Dermis blood vessel endothelial cell (primary cell): ENCODE measurements around the gene CPNE2. TPM values are rescaled to one million over a fixed set of nuclear protein-coding genes. Genes with fewer than 3 reads are reported as not detected.
A peak's percentile ranks its signal among the peaks of the same experiment; 100 is the strongest.
"Not testable (repeated sequence)": the region's sequence is repeated elsewhere in the genome, so short reads cannot be mapped to it uniquely, and the experiment has no call there.

Experiments used
- DNase-seq: peaks from one replicate; pipeline ENCODE4 v3.0.0; 2010
- total RNA-seq: library from RNA; depleted of rRNA; stranded (reverse); fragments of >200 nt; gene quantifications from 2 replicates; pipeline ENCODE4 v1.2.3, GENCODE V29; 2014

The CPNE2 gene
- total RNA-seq, 1 donor from 2014 or later, result 73.3 TPM

- DNase-seq, result no peak
Observed at GRCh38 chr16:57069635-57070370, 22.6 kb upstream of the CPNE2 start.

GRCh38 chr16:57070424-57070823 is 22.0 kb upstream of the CPNE2 start:
- no peak for DNase-seq

DNA sequence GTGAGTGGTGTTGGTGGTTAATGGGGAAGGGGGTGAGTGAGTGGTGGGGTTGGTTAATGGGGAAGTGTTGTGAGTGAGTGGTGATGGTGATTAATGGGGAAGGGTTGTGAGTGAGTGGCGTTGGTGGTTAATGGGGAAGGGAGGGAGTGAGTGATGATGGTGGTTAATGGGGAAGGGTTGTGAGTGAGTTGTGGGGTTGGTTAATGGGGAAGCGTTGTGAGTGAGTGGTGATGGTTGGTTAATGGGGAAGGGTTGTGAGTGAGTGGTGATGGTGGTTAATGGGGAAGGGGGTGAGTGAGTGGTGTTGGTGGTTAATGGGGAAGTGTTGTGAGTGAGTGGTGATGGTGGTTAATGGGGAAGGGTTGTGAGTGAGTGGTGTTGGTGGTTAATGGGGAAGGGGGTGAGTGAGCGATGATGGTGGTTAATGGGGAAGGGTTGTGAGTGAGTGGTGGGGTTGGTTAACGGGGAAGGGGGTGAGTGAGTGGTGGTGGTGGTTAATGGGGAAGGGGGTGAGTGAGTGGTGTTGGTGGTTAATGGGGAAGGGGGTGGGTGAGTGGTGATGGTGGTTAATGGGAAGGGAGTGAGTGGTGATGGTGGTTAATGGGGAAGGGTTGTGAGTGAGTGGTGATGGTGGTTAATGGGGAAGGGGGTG is 21.2 kb upstream of the CPNE2 start:
- not testable (repeated sequence) for DNase-seq

GRCh38 chr16:57071831-57072582 is 20.4 kb upstream of the CPNE2 start:
- peak; percentile 61 for DNase-seq

GRCh38 chr16:57072616-57073275 is 19.6 kb upstream of the CPNE2 start:
- no peak for DNase-seq

- no peak for DNase-seq
Observed at GRCh38 chr16:57077714-57078113, 14.7 kb upstream of the CPNE2 start.

GRCh38 chr16:57081744-57082143 is 10.6 kb upstream of the CPNE2 start:
- DNase-seq, result no peak

DNA sequence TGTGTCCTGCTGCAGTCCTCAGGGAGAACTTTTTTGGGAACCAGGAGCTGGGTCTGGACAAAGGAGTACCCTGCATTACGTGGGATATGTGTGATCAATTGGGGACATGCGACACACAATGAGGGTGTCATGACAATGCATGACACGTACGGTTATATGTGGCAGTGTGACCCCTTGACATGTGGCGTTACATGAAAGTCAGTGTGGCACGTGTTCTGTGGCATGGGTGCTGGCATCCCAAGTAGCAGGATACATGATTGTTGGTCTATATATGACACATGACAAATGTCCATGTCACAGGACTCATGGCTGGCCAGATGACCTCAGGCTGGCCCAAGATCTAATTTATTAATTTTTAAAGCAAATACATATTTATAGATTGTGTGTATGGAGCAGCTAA is 9.7 kb upstream of the CPNE2 start:
- DNase-seq, result no peak

DNA sequence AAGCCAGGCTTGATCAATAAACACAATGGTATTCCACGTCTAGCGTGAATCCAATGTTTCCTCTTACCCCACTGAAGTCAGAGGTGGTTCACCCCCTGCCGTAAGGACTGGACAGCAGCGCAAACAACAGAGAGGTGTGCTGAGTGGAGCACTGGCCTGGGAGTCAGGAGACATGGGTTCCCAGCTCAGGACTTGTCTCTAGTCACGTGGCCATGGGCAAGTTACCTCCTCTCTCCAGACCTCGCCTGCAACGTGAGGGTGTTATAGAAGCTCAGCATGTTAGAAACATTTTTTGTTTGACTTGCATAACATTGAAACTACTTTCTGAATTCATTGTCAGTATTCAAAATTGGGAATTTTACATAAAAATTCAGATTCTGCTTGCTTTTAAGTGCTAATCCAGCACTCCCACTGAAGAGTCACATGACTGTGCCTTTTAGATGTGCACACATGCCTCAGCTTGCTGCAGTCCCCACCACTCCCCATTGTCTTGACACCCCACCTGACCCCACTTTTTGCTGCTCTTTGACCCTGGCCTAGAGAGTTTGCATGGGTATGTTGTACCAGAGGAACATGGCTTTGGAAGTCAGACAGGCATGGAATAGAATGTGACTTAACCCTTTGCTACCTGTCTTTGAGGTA is 8.8 kb upstream of the CPNE2 start:
- no peak for DNase-seq

GRCh38 chr16:57084257-57084770 is 8.1 kb upstream of the CPNE2 start:
- peak; percentile 87 for DNase-seq

DNA sequence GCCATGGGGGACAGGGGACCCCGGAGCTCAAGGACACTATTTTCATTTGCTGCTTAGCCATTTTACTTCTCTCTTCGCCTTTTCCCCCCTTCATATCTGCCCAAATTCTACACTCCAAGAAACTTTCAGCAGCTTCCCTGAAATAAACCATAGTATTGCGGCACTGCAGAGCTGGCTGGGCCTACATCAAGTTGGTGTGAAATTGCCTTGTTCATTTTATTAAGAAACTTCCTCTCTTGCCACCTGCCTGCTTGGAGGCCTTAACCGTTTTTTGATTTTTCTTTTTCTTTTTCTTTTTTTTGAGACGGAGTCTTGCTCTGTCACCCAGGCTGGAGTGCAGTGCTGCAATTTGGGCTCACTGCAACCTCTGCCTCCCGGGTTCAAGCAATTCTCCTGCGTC is 7.4 kb upstream of the CPNE2 start:
- no peak for DNase-seq

DNA sequence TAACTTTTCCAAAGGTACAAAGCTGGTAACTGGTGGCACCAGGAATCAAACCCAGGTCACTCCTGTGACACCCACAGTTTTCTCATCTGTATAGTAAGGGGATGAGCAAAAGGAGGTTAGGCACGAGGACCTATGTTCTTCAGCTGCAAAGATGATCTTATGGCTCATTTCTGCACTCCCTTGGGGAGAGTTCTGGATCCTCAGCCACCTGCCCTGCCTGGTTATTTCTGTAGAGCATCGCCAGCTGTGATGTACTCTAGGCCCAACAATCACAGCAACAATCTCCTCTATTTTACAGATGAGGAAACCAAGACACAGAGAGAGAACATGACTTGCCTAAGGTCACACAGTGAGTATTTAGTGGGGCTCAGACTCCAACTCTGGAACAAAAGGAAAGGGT is 5.4 kb upstream of the CPNE2 start:
- DNase-seq, result no peak

DNA sequence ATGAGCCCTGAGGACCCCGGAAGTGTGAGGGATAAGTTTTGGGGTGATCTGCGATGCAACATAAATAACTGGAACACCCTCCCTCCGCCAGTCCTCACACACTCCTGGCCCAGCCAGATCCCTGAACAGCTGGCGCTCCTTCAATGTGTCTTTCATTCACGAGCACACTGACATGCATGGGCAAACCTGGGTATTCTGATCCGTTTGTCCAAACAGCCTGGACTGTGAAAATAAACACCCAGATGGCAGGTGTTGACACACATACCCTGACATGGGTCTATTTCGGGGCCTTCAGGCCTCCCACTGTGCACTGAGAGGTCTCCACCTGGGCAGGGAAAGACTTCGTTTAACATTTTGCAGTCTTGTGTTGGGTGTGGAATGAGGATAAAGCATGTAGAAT is 3.0 kb upstream of the CPNE2 start:
- DNase-seq, result no peak

DNA sequence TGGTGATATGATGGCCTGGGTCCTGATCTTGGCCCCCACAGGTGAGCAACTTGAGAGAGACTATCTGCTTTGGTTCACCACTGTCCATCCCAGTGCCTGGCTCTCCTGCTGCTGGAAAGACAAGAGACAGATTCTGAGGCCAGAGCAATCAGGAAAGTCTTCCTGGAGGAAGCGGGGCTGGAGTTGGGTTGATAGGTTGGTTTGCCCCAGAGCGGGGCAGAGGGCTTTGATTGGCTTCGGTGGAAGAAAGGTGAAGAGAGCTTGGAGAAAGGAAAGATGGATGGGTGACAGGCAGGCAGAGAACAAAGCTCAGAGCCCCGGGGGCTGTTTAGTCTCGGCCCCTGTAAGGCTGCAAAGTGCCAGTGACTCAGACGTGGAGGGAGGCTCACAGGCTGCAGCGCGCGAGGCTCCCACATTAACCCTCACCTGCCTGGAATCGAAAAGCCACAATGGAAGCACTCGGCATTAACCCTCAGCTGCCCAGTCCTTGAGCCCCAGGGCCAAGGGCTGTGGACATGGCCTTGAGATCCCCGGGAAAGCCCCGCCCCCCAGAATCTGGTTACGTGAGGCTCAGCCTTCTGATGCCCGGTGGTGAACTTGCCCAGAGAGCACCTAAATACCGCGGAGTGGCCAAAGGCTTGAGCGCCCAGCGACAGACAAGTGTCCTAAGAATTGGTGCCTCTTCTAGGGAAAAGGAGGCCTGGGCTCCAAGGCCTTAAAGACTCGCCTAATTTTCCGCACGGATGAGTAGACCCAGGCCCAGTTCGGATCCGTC is 996 bp upstream of the CPNE2 start:
- DNase-seq, result peak; percentile 58

GRCh38 chr16:57092786-57093411 is 516 bp downstream of the CPNE2 start:
- DNase-seq, result peak; percentile 60

DNA sequence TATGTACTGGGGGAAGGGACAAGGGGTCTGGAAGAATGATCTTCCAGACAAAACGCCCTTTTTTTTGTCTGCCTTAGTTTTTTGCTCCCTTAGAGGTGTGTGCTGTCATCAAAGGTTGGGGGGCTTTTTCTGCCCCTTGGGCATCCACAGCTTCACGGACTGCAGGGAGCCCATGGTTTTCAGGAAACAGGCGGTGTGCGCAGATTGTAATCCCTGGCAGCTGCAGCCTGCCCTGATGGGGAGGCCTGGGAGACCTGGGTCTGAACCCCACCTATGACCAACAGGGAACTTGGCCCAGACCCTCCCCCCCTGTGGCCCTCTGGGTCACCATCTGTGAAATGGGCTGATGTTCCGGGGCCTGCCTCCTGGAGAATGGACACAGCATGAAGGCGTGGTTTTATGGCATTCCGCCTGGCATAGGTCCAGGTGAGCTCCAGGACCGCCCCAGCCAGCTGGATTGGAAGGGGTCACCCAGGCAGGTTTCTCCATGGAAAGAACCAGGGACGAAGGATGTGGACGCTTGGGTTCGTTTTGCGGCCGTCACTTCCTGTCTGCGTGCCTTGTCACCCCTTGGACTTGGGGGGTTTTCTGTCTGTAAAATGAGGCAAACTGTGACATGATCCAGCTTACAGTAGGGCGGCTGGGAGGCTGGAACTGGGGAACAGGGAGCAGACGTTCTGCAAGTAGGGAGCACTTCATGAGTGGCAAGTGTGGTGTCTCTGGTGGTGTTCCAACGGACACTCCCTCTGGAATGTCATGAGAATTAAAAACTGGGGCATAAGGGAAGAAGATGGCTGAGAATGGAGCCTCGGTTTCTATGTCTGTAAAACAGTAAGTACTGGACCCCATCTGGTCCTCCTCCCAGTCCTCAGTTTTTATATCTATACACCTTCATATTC is 1.5 kb downstream of the CPNE2 start:
- peak; percentile 47 for DNase-seq

DNA sequence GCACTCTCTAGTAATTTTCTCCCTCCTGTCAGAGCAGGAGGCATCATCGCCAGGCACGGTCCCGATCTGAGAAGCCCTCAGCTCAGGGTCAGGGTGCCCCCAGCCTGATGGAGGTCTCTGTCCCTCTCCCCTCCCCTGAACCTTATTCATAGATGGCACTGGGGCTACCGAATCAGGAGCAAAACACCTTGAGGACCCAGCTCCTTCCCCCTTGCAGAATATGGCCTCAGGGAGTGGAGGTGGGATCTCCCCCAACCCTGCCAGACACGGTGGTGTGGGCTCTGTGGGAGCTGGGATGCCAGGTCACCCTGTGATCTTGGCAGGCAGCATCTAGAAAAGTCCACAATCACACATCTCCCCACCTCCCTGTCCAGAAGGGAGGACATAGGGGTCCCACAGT is 2.5 kb downstream of the CPNE2 start:
- no peak for DNase-seq

- no peak for DNase-seq
Observed at GRCh38 chr16:57096192-57096591, 3.8 kb downstream of the CPNE2 start.

DNA sequence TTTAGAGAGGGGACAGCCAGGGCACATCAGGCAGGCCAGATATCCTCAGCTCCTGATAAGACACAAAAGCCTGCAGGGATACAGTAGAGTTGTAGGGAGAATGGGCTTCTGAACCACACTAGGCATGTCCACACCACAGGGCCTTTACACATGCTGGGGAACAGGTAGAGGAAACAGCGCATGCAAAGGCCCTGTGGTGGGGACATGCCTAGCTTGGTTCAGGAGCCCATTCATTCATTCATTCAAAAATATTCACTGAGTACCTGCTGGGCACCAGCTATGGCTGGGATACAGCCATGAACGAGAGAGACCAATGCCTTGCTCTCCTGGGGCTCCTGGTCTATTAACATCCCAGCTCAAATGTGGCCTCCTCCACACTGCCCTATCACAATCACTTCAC is 4.4 kb downstream of the CPNE2 start:
- DNase-seq, result no peak
